ENCODE measurements around the gene RASA3. TPM values are rescaled to one million over a fixed set of nuclear protein-coding genes. Genes with fewer than 3 reads are reported as not detected.

RASA3 gene
- polyA plus RNA-seq, 1 donor from 2014 or later: 8.5 TPM

DNA sequence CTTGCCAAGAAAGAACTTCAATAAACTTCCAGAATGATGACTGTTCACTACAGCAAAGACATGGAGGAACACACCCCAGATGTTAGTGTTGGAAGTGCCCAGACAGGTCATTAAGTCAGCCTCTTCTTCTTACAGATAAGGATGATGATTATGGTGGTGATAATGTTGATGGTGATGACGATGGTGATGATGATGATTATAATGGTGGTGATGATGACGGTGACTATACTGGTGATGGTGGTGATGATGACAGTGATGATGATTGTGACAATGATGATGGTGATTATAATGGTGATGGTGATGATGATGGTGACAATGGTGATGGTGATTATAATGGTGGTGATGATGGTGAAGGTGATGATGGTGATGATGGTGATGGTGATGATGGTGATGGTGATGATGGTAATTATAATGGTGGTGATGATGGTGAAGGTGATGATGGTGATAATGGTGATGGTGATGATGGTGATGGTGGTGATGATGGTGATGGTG lies 167.0 kb downstream of the RASA3 start:
- no peak overlapping the region for H3K4me3 ChIP-seq (ENCODE audit: low read length)
- H2AFZ ChIP-seq (ENCODE audit: low read depth, low read length): no peak overlapping the region
- H3K79me2 ChIP-seq (replicated peaks; ENCODE audit: insufficient read depth, low read length): no peaks in the 10 kb centered on the region
- H3F3A ChIP-seq (ENCODE audit: insufficient read depth, low read length, poor library complexity, severe bottlenecking): no peaks in the 10 kb centered on the region
- H3K27ac ChIP-seq (ENCODE audit: low read length): no peak overlapping the region
- TF ChIP-seq, protein P1, sequence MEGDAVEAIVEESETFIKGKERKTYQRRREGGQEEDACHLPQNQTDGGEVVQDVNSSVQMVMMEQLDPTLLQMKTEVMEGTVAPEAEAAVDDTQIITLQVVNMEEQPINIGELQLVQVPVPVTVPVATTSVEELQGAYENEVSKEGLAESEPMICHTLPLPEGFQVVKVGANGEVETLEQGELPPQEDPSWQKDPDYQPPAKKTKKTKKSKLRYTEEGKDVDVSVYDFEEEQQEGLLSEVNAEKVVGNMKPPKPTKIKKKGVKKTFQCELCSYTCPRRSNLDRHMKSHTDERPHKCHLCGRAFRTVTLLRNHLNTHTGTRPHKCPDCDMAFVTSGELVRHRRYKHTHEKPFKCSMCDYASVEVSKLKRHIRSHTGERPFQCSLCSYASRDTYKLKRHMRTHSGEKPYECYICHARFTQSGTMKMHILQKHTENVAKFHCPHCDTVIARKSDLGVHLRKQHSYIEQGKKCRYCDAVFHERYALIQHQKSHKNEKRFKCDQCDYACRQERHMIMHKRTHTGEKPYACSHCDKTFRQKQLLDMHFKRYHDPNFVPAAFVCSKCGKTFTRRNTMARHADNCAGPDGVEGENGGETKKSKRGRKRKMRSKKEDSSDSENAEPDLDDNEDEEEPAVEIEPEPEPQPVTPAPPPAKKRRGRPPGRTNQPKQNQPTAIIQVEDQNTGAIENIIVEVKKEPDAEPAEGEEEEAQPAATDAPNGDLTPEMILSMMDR (IDR thresholded peaks at IDR 0.05; ENCODE audit: poor library complexity, severe bottlenecking): no peak
- no peak for TF ChIP-seq SMC3 (conservative IDR thresholded peaks at IDR 0.05; ENCODE audit: poor library complexity)
- TF ChIP-seq TAF1 (IDR thresholded peaks at IDR 0.05; ENCODE audit: low read depth): no peak
- TF ChIP-seq EP300 (conservative IDR thresholded peaks at IDR 0.05; ENCODE audit: poor library complexity, severe bottlenecking): no peak
- no peak for TF ChIP-seq RAD21 (conservative IDR thresholded peaks at IDR 0.05)
- no peak for TF ChIP-seq EZH2 (IDR thresholded peaks at IDR 0.05; ENCODE audit: borderline replicate concordance, insufficient read depth, low read length, poor library complexity, severe bottlenecking)
- TF ChIP-seq, protein P2, sequence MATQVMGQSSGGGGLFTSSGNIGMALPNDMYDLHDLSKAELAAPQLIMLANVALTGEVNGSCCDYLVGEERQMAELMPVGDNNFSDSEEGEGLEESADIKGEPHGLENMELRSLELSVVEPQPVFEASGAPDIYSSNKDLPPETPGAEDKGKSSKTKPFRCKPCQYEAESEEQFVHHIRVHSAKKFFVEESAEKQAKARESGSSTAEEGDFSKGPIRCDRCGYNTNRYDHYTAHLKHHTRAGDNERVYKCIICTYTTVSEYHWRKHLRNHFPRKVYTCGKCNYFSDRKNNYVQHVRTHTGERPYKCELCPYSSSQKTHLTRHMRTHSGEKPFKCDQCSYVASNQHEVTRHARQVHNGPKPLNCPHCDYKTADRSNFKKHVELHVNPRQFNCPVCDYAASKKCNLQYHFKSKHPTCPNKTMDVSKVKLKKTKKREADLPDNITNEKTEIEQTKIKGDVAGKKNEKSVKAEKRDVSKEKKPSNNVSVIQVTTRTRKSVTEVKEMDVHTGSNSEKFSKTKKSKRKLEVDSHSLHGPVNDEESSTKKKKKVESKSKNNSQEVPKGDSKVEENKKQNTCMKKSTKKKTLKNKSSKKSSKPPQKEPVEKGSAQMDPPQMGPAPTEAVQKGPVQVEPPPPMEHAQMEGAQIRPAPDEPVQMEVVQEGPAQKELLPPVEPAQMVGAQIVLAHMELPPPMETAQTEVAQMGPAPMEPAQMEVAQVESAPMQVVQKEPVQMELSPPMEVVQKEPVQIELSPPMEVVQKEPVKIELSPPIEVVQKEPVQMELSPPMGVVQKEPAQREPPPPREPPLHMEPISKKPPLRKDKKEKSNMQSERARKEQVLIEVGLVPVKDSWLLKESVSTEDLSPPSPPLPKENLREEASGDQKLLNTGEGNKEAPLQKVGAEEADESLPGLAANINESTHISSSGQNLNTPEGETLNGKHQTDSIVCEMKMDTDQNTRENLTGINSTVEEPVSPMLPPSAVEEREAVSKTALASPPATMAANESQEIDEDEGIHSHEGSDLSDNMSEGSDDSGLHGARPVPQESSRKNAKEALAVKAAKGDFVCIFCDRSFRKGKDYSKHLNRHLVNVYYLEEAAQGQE (IDR thresholded peaks at IDR 0.05; ENCODE audit: borderline replicate concordance): no peak
- TF ChIP-seq MXI1 (conservative IDR thresholded peaks at IDR 0.05; ENCODE audit: poor library complexity, severe bottlenecking): no peak
- no peak for TF ChIP-seq POLR2AphosphoS5 (IDR thresholded peaks at IDR 0.05)
- no peaks in the 10 kb centered on the region for H3K9me2 ChIP-seq (ENCODE audit: insufficient read depth, low read length)
- H3K27me3 ChIP-seq (ENCODE audit: insufficient read depth, low read depth, low read length): no peaks in the 10 kb centered on the region
- H3K9ac ChIP-seq (ENCODE audit: low read length): no peak overlapping the region
- no peaks in the 10 kb centered on the region for H3K9me3 ChIP-seq (ENCODE audit: low read length)
- H3K4me2 ChIP-seq (ENCODE audit: low read length): no peak overlapping the region
- H3K36me3 ChIP-seq (ENCODE audit: insufficient read depth, low read length): no peaks in the 10 kb centered on the region
- no peaks in the 10 kb centered on the region for H4K20me1 ChIP-seq (ENCODE audit: insufficient read depth)

DNA sequence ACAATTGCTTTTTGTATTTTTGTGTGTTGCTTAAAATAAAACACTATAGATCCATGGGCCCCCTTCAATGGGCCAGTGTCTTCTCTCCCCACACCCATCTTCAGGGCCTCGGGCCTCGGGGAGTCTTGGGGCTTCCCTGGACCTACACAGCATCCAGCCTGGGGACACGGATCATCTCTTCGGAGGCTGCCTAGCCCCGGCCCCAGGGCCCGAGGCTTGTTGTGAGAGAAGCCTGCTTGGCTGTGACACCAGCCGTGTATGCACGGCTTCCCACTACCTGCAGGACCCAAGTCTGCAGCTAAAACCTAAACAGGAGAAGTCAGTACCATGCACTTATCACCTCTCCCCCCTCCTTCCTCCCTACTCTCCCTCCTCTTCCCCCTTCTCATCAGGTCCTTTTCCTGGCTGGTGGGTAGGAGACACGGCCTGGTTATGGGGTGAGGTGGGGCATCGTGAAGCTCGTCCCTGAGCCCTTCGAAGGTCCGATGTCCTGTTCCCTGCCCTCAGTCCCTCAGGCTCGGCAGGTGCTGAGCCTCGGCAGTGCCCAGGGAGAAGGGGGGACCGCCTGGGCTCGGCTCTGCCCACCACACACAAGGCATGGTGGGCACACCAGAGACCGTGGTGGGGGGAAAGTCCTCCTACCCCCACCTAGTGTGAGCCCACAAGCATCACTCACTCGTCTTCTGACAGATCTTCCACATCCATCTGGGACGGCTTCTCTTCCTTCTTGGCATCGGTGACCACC lies 168.0 kb downstream of the RASA3 start:
- Histone ChIP-seq H3K9me2 (ENCODE audit: insufficient read depth, low read length) (no peaks in the 10 kb centered on the region), H3K9ac (ENCODE audit: low read length) (no peak overlapping the region), H3K4me3 (ENCODE audit: low read length) (no peak overlapping the region), H3K27ac (ENCODE audit: low read length) (no peak overlapping the region), H3F3A (ENCODE audit: insufficient read depth, low read length, poor library complexity, severe bottlenecking) (no peaks in the 10 kb centered on the region), H4K20me1 (ENCODE audit: insufficient read depth) (no peaks in the 10 kb centered on the region), H3K79me2 (replicated peaks; ENCODE audit: insufficient read depth, low read length) (no peaks in the 10 kb centered on the region), H3K9me3 (ENCODE audit: low read length) (no peaks in the 10 kb centered on the region), H3K4me2 (ENCODE audit: low read length) (no peak overlapping the region), H3K36me3 (ENCODE audit: insufficient read depth, low read length) (no peaks in the 10 kb centered on the region), H2AFZ (ENCODE audit: low read depth, low read length) (no peak overlapping the region), H3K27me3 (ENCODE audit: insufficient read depth, low read depth, low read length) (no peaks in the 10 kb centered on the region)
- TF ChIP-seq, protein P1 (IDR thresholded peaks at IDR 0.05; ENCODE audit: poor library complexity, severe bottlenecking): no peak
- TF ChIP-seq SMC3 (conservative IDR thresholded peaks at IDR 0.05; ENCODE audit: poor library complexity) (no peak), EP300 (conservative IDR thresholded peaks at IDR 0.05; ENCODE audit: poor library complexity, severe bottlenecking) (no peak), MXI1 (conservative IDR thresholded peaks at IDR 0.05; ENCODE audit: poor library complexity, severe bottlenecking) (no peak), POLR2AphosphoS5 (IDR thresholded peaks at IDR 0.05) (no peak), EZH2 (IDR thresholded peaks at IDR 0.05; ENCODE audit: borderline replicate concordance, insufficient read depth, low read length, poor library complexity, severe bottlenecking) (no peak)
